ENCODE results near the gene BUB1. TPM values are rescaled to one million over a fixed set of nuclear protein-coding genes. Genes with fewer than 3 reads are reported as not detected.
"Not testable (repeated sequence)": the region's sequence is repeated elsewhere in the genome, so short reads cannot be mapped to it uniquely, and the experiment has no call there.

Gene BUB1
- total RNA-seq, 1 experiment from 2014 or later: 54.3 TPM

- DNase-seq: no peak
- Histone ChIP-seq H3K27me3 (no peaks in the 10 kb centered on the region), H3K36me3 (peaks cover 83% of the 10 kb centered on the region), H3K4me3 (no peak overlapping the region), H3K9me3 (no peaks in the 10 kb centered on the region)
Observed at GRCh38 chr2:110638952-110639695, 38.7 kb downstream of the BUB1 start.

- DNase-seq: no peak
- H3K4me3 ChIP-seq: no peak overlapping the region
- H3K9me3 ChIP-seq: no peaks in the 10 kb centered on the region
- H3K27me3 ChIP-seq: no peaks in the 10 kb centered on the region
- H3K36me3 ChIP-seq: peaks cover 76% of the 10 kb centered on the region
Observed at GRCh38 chr2:110638004-110638403, 39.9 kb downstream of the BUB1 start.

DNA sequence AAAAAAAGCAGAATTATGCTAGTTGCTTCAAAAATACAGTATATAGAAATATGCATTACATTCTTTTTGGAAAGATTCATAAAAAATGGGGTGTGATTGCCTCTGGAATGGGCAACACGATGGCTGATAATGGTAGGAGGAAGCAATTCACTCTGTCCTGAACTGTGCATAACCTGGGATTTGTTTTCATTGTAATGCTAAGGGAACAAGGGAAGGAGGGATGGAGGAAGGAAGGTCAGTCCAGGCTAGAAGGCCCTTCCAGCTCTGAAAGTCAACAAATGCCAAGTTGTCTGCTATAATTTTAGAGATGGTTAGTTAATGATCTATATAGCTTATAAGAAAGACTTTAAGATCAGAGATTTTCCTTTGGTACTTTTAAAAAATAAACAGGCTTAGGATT lies 40.8 kb downstream of the BUB1 start:
- H3K9me3 ChIP-seq: no peaks in the 10 kb centered on the region
- H3K27me3 ChIP-seq: no peaks in the 10 kb centered on the region
- H3K36me3 ChIP-seq: peaks cover 67% of the 10 kb centered on the region
- no peak for DNase-seq
- H3K4me3 ChIP-seq: no peak overlapping the region

- H3K36me3 ChIP-seq: peaks cover 58% of the 10 kb centered on the region
- H3K4me3 ChIP-seq, H3K27me3 ChIP-seq, H3K9me3 ChIP-seq, DNase-seq: not testable (repeated sequence)
Observed at GRCh38 chr2:110635949-110636628, 41.8 kb downstream of the BUB1 start.

DNA sequence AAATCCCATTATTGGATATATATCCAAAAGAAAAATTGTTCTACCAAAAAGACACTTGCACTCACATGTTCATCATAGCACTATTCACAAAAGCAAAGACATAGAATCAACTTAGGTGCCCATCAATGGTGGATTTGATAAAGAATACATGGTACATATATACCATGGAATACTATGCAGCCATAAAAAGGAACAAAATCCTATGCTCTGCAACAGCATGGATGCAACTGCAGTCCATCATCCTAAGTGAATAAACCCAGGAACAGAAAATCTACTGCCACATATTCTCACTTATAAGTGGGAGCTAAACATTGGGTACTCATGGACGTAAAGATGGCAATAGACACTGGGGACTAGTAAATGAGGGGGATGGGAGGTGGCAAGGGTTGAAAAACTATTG lies 50.5 kb downstream of the BUB1 start:
- H3K4me3 ChIP-seq, H3K27me3 ChIP-seq, H3K36me3 ChIP-seq, DNase-seq, H3K9me3 ChIP-seq: not testable (repeated sequence)

DNA sequence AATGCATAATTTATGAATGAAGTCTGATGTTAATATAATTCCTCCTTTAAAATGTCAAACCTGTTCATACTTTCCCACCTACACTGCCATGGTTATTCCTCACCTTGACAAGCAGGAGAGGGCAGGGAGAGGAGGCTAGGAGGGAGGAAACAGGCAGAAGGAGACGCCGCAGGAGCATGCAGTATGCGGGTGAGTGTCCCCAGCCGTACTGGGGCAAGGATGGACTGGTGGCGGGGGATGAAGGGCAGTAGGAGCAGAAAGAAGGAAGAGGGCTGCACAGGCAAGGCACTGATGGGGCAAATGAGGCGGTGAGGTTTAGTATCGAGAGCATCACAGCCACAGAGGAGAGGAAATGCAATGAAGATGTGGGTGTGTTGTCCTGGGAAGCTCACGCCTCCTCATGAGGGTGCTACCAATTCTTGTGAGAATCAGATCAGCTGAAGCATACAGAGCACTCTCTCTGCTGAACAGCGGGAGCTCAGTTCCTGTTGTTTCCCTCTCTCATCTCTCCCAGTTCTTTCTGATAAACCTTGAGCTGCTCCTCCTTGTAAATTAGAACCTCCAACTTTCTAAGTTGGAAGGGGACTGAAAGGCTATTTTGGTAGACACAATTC lies 58.4 kb downstream of the BUB1 start:
- H3K36me3 ChIP-seq, H3K27me3 ChIP-seq, DNase-seq, H3K9me3 ChIP-seq, H3K4me3 ChIP-seq: not testable (repeated sequence)

DNA sequence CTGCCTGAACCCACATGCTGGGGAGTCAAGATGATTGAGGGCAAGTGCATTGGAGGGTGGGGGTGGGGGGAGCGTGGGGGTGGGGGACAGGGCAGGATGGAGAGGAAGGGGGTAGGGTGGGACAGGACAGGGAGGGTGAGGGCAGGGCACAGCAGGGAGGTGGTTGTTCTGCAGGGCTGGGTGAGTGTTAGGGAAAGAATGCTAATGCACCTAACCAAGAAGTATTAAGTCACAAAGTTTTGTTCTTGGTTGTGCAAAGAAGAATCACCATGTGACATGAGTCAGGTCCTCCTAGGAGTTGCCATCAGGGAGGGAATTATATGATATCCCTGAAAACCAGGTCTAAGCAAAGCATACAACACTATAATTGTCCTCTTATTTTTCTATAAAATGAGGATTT lies 63.9 kb downstream of the BUB1 start:
- not testable (repeated sequence) for H3K4me3 ChIP-seq, H3K9me3 ChIP-seq, H3K27me3 ChIP-seq, DNase-seq, H3K36me3 ChIP-seq

GRCh38 chr2:110610613-110611250 lies 67.1 kb downstream of the BUB1 start:
- H3K4me3 ChIP-seq, H3K36me3 ChIP-seq, H3K9me3 ChIP-seq, H3K27me3 ChIP-seq: not testable (repeated sequence)
- DNase-seq: peak; percentile 14

- not testable (repeated sequence) for H3K36me3 ChIP-seq, H3K9me3 ChIP-seq, DNase-seq, H3K27me3 ChIP-seq, H3K4me3 ChIP-seq
Observed at GRCh38 chr2:110609843-110610612, 67.8 kb downstream of the BUB1 start.

GRCh38 chr2:110608788-110609502 lies 68.9 kb downstream of the BUB1 start:
- not testable (repeated sequence) for H3K9me3 ChIP-seq, DNase-seq

GRCh38 chr2:110605057-110605456 lies 72.8 kb downstream of the BUB1 start:
- H3K27me3 ChIP-seq, H3K9me3 ChIP-seq, H3K36me3 ChIP-seq, H3K4me3 ChIP-seq, DNase-seq: not testable (repeated sequence)

More at GRCh38 chr2:110608788-110609502, 68.9 kb downstream of the BUB1 start:
- not testable (repeated sequence) for H3K4me3 ChIP-seq, H3K36me3 ChIP-seq, H3K27me3 ChIP-seq

DNA sequence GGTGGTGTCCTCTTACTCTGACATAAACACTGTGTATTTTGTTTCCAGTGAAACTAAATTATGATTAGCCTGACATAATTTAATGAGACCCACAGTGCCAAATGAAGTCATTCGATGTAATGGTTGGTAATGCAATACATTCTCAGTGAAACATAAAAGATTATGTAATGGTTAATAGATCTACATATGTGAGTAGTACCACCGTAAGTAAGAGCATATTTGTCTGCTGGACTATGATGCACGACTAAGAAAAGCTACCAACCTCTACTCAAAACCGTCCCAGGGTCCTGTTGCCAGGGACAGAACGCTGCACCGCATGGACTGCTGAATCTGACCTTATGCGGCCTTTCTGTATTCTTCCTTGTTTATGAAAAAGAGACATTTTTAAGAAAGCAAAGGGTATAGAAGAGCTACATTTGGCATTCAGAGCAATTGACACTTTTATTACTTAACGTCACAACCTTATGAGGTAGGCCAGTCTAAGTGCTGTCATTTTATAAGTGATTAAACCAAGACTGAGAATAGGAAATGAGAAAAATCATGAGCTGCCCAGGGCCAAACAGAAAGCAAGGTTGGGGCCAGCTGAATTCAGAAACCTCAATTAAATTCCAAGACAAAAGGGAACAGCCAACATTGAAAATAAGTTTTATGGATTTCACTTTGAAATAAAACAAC lies 73.8 kb downstream of the BUB1 start:
- not testable (repeated sequence) for H3K36me3 ChIP-seq, H3K27me3 ChIP-seq, H3K9me3 ChIP-seq, H3K4me3 ChIP-seq, DNase-seq

- not testable (repeated sequence) for H3K9me3 ChIP-seq, H3K4me3 ChIP-seq, H3K27me3 ChIP-seq, H3K36me3 ChIP-seq, DNase-seq
Observed at GRCh38 chr2:110602139-110602538, 75.7 kb downstream of the BUB1 start.

DNA sequence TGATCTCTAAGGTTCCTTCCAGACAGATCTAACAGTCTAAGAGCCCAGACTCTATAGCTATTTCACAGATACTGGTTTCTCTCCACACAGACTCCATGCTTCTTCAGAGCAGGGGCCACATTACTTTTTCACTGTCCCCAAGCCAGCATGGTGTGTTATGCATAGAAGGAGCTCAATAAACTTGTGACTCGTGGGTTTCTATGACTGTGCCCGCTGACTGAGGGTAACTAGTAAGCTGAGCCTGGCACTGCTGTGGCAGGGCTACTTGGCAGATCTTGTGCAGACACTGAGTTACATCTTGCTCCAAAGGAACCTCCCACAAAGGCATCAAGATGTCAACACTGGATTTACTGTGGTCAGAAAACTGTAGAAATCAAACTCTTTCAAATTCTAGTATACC lies 85.9 kb downstream of the BUB1 start:
- H3K36me3 ChIP-seq, DNase-seq, H3K27me3 ChIP-seq: not testable (repeated sequence)

DNA sequence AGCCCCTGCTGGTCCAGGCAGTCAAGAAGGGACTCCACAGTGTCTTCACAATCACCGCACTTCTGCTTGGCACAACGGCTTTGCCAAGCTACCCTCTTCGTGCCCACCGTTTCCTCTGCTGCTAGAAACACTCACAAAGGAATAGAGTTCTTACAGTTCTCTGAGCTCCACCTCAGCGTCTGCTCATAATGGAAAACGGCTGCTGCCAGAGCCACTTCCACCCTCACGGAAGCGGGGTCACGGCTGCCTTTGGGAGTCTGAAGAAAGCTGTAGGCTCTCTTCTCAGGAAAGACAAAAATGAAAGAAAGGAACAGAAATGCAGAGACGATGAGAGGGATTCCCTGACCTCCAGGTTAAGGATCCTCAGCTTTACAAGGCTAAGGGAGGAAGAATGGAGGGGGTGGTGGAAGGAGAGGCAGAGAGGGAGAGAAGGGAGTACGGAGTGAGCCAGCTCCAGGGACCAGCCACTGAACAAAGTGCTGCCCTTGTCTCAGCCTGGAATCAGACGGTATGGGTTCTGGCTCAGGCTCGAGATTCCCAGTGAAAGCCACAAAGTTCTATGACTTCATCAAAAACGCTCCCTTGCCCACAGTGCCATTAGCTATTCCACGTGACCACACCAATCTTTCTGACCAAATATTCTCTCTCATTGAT lies 88.1 kb downstream of the BUB1 start:
- H3K9me3 ChIP-seq, H3K4me3 ChIP-seq, H3K27me3 ChIP-seq, DNase-seq, H3K36me3 ChIP-seq: not testable (repeated sequence)

More for the DNA sequence above, 85.9 kb downstream of the BUB1 start:
- H3K4me3 ChIP-seq, H3K9me3 ChIP-seq: not testable (repeated sequence)
